Activated T-cell treated with anti-CD3 and anti-CD28 coated beads, Interleukin-2, amount 50 U/mL, for 1 hour (primary cell): ENCODE data around the gene ARMH1.

Experiments used
- DNase-seq: peaks from one replicate; pipeline ENCODE4 v3.0.0-alpha.2; 2020

ARMH1 gene

GRCh38 chr1:44674113-44675000, at the start of gene ARMH1, which contains the start of gene TMEM53:
ARMH1 (plus strand) TSS chr1:44674714; CDS start chr1:44689698, 14,984 bp downstream.
TMEM53 (minus strand) TSS chr1:44674481; CDS start chr1:44674391, 90 bp downstream.
- peak; percentile 98 for DNase-seq

- DNase-seq = no peak
Observed at GRCh38 chr1:44625348-44625747, 49.2 kb upstream of the ARMH1 start.

- no peak for DNase-seq
Observed at GRCh38 chr1:44628962-44629756, 45.4 kb upstream of the ARMH1 start.

GRCh38 chr1:44630116-44630515, 44.4 kb upstream of the ARMH1 start:
- no peak for DNase-seq

- DNase-seq = no peak
Observed at GRCh38 chr1:44631333-44631646, 43.2 kb upstream of the ARMH1 start.

GRCh38 chr1:44631647-44632539, 42.6 kb upstream of the ARMH1 start:
- peak; percentile 89 for DNase-seq

GRCh38 chr1:44632598-44632997, 41.9 kb upstream of the ARMH1 start:
- no peak for DNase-seq

GRCh38 chr1:44634606-44635189, 39.8 kb upstream of the ARMH1 start:
- DNase-seq = no peak

- no peak for DNase-seq
Observed at GRCh38 chr1:44635439-44635838, 39.1 kb upstream of the ARMH1 start.

- DNase-seq = no peak
Observed at GRCh38 chr1:44636083-44636687, 38.3 kb upstream of the ARMH1 start.

- DNase-seq = no peak
Observed at GRCh38 chr1:44636688-44637598, 37.6 kb upstream of the ARMH1 start.

GRCh38 chr1:44637702-44638411, 36.7 kb upstream of the ARMH1 start:
- no peak for DNase-seq

GRCh38 chr1:44640200-44640853, 34.2 kb upstream of the ARMH1 start:
- DNase-seq = no peak

GRCh38 chr1:44641126-44642102, 33.1 kb upstream of the ARMH1 start:
- DNase-seq = no peak

GRCh38 chr1:44642255-44642654, 32.3 kb upstream of the ARMH1 start:
- DNase-seq = no peak

GRCh38 chr1:44642925-44643324, 31.6 kb upstream of the ARMH1 start:
- no peak for DNase-seq

GRCh38 chr1:44643721-44644334, 30.7 kb upstream of the ARMH1 start:
- no peak for DNase-seq

- no peak for DNase-seq
Observed at GRCh38 chr1:44644806-44645205, 29.7 kb upstream of the ARMH1 start.
